Jurkat, Clone E6-1 (cell line): ENCODE results near the gene ECM1.

ENCODE experiments used
- DNase-seq: peaks from one replicate; pipeline ENCODE4 v3.0.0-alpha.2; 2011; ENCODE audit warnings: low read depth, low spot score
- H3K4me3 ChIP-seq: 2 replicates; pipeline ENCODE4 v1.5.1; 2011; ENCODE audit warnings: mild to moderate bottlenecking, low read length, control low read depth, moderate library complexity

The ECM1 gene

GRCh38 chr1:150508982-150509381 is 1.1 kb downstream of the ECM1 start:
- no peak for DNase-seq
- no peak overlapping the region for H3K4me3 ChIP-seq

DNA sequence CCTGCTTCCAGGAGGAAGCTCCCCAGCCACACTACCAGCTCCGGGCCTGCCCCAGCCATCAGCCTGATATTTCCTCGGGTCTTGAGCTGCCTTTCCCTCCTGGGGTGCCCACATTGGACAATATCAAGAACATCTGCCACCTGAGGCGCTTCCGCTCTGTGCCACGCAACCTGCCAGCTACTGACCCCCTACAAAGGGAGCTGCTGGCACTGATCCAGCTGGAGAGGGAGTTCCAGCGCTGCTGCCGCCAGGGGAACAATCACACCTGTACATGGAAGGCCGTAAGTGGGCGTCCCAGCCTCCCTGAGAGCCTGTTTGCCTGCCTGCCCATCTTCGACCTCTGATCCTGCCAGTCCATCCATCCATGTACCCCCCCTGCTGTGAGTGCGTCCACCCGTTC is 3.6 kb downstream of the ECM1 start:
- DNase-seq, result no peak

DNA sequence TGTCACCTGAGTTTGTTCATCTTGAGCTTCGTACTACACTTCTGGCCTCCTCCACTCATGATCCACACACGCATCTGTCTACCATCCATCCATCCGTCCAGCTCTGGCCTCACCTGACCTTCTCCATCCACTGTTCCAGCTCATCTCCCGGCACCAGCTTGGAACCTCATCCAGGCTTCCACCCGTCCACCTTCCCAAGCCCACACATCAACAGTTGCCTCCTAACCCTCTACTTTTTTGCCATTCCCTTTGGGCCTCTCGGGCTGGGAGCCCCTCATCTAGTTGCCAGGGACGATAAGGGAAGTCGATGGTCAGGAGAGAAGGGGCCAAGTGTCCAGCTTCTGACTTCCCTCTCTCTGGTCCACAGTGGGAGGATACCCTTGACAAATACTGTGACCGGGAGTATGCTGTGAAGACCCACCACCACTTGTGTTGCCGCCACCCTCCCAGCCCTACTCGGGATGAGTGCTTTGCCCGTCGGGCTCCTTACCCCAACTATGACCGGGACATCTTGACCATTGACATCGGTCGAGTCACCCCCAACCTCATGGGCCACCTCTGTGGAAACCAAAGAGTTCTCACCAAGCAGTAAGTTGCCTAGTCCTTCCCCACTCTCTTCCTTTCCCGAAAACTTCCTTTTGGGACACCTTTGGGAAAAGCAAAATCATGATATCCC is 4.2 kb downstream of the ECM1 start:
- H3K4me3 ChIP-seq, result no peak overlapping the region
- DNase-seq, result no peak

More for the DNA sequence above, 3.6 kb downstream of the ECM1 start:
- H3K4me3 ChIP-seq, result no peak overlapping the region

GRCh38 chr1:150512846-150513245 is 4.9 kb downstream of the ECM1 start:
- H3K4me3 ChIP-seq, result no peak overlapping the region
- DNase-seq, result no peak

GRCh38 chr1:150513351-150513791 is 5.5 kb downstream of the ECM1 start:
- no peak overlapping the region for H3K4me3 ChIP-seq
- DNase-seq, result no peak

- DNase-seq, result no peak
- H3K4me3 ChIP-seq, result no peak overlapping the region
Measured at GRCh38 chr1:150514260-150514659, 6.4 kb downstream of the ECM1 start.

DNA sequence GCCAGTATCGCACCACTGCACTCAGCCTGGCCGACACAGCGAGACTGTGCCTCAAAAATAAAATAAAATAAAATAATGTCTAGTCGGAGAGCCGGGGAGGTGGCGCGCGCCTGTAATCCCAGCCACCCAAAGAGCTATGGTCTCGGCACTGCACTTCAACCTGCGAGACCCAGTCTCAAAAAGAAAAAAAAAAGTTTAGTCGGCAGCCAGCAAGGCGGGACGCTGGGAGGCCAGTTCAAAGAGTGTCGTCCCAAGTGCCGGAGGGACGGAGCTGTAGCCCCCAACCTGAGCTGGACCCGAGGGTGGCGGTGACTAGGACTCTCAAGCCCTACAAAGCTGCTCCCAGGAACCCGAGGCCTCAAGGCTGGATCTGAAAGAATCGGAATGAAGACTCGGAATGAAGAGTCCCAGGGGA is 7.0 kb downstream of the ECM1 start:
- DNase-seq, result no peak
- H3K4me3 ChIP-seq, result peak overlapping the region; percentile 69

- H3K4me3 ChIP-seq, result peak within 1 kb of the TSS; percentile 69
- DNase-seq, result peak; percentile 78
Measured at GRCh38 chr1:150515328-150516049, 7.6 kb downstream of the ECM1 start, which contains the start of gene FALEC. TSS of gene FALEC (plus strand) at chr1:150515752.

DNA sequence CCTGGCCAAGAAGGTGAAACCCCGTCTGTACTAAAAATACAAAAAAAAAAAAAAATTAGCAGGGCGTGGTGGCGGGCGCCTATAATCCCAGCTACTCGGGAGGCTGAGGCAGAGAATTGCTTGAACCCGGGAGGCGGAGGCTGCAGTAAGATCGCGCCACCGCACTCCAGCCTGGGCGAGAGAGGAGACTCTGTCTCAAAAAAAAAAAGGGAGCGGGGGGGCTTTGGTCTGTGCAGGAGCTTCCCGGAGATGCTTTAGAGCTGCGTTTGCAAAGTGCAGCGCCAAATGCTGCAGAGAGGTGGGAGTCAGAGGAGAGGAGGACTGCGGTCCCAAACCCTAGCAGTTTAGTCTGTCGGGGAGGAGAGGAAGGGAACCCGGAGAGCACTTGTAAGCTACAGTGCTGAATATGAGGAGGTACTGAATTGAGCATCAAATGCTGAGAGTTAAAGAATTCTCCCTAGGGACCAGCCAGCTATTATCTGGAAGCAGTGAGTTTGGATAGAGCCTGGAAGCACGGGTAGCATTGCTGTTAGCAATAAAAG is 8.2 kb downstream of the ECM1 start:
- peak overlapping the region; percentile 69 for H3K4me3 ChIP-seq
- DNase-seq, result no peak

- H3K4me3 ChIP-seq, result peak overlapping the region; percentile 69
Measured at GRCh38 chr1:150516616-150517015, 8.7 kb downstream of the ECM1 start.

GRCh38 chr1:150521196-150521968 is 13.5 kb downstream of the ECM1 start:
- H3K4me3 ChIP-seq, result no peak overlapping the region
- DNase-seq, result no peak

More at GRCh38 chr1:150516616-150517015, 8.7 kb downstream of the ECM1 start:
- no peak for DNase-seq

- H3K4me3 ChIP-seq, result no peak overlapping the region
- no peak for DNase-seq
Measured at GRCh38 chr1:150525348-150525747, 17.4 kb downstream of the ECM1 start.

DNA sequence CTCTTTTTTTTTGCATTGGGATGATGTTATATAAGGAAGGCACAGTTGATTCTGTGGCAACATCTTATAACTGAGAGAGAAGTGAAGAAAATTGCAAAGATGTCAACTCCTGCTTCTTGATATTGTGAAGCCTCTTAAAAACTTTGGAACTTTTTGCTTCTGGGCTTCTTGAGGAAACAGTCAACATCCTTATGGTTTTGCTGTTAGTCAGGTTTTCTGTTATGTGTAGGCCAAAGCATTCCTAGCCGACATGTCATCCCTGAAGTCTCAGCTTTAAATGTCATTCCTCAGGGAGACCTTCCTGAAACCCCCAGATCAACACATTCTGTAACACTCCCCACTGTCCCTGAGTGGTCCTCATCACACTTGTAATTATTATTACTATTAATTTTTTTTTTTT is 20.3 kb downstream of the ECM1 start:
- no peak for DNase-seq
- H3K4me3 ChIP-seq, result no peak overlapping the region

DNA sequence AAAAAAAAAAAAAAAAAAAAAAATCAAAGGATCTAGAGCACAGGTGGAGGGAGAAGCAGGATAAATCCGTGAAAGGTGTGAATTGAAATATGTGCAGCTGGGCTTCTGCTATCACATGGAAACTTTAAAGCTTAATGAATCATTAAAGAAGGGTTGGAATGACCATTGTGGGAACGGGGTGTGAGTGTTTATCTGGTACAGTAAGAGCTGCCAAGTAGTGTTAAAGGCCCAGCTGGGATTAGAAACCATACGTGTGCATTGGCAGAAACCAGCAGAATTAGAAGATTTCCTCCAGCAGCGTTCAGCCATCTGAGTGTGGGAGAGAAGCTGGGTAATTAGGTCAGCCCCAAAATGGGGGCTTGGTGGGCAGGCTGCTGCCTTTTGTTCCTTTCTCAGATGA is 21.1 kb downstream of the ECM1 start:
- H3K4me3 ChIP-seq, result no peak overlapping the region
- no peak for DNase-seq

DNA sequence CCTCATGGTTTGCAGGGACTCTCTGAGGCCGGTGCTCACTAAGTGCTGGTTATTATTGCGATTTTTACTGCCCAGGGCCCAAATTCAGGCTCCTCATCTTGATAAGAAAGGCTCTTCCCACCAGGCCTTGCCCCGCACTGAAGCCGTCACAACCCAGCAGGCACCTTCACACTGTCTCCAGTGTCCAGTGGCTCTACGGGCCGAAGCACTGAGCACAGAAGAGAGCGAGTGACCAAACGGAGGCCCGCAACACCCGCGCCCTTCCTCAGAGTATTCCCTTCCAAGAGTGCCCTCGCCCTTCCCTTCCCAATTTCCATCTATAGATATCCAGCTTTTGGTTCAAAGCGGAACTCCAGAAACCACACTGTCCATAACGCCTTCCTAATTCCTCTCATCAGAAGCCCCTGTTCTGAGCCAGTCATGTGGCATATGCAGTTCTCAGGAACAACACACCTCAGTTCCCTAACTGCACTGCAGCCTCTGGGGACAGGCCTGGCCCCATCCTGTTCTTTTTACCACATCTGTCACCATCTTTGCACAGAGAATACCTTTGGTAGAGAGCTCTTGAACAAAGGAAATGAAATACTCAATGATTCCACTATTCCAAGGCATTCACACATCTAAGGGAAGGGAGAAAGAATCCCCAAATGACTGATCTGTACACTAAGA is 22.7 kb downstream of the ECM1 start:
- DNase-seq, result no peak

GRCh38 chr1:150532860-150533259 is 25.0 kb downstream of the ECM1 start:
- no peak overlapping the region for H3K4me3 ChIP-seq
- DNase-seq, result no peak

More for the DNA sequence above, 22.7 kb downstream of the ECM1 start:
- H3K4me3 ChIP-seq, result no peak overlapping the region

DNA sequence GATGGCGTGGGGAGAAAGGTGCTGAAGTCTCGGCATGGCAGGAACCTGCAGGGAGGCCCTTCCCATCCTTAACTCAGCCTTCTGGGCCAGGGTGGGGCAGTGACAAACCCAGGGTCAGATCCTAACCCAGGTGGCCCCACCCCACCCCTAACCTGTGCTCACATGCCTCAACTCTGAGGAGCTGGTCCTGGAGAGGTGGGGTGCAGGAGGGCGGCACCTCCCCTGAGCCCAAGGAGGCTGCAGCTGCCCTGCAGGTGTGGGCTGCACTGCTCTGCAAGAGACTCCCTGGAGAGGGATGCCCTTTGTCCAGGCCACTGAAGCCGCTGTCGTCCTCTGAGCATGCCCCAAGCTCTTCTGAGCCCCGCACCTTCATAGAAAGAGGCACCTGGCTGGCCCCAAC is 26.1 kb downstream of the ECM1 start:
- no peak overlapping the region for H3K4me3 ChIP-seq
- DNase-seq, result no peak

- no peak overlapping the region for H3K4me3 ChIP-seq
- no peak for DNase-seq
Measured at GRCh38 chr1:150535511-150536287, 27.8 kb downstream of the ECM1 start.
